Stimulated activated naive CD8-positive, alpha-beta T cell treated with anti-CD3 and anti-CD28 coated beads, Interleukin-15, Interleukin-2, amounts not matched to agents 100 U/mL and 50 U/mL, for 24 hours (primary cell): ENCODE measurements around the gene CCDC181.

ENCODE experiments used
- ATAC-seq: fragments of 150-1000 bp; cut with Tn5 transposase; one replicate; pipeline ENCODE4 v1.10.0; 2021
- DNase-seq: peaks from one replicate; pipeline ENCODE4 v3.0.0; 2021

CCDC181 gene

DNA sequence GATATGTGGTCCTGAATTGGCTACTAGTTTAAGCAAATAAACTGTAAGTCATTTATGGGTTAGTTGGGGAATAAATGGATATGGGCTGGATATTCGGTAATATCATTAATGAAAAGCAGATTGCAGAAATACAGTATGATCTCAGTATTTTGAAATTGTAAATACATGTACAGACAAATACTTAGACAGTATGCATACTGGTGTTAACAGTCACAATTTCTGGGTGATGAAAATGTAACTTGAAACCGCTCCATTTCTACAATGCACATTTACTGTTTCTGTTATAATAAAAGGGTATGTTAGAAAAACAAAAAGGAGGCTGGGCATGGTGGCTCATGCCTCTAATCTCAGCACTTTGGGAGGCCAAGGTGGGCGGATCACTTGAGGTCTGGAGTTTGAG is 31.3 kb downstream of the CCDC181 start:
- no peak for ATAC-seq
- no peak for DNase-seq

DNA sequence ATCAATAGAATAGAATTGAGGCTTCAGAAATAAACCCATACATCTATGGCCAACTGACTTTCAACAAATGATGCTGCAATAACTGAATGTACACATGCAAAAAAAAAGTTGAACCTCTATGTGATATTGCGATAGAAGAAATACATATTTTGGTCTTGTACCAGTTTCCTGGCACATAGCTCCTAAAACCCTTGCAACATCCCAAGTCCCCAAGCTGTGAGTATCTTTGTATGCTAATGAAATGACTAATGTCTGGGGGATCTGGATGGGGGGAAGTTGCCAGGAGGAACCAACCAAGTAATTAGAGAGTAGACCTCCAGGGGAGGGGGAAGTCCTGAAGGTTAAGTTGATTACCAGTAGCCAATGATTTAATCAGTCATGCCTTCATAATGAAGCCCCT is 34.9 kb downstream of the CCDC181 start:
- DNase-seq = no peak
- ATAC-seq = no peak

GRCh38 chr1:169390303-169390702 is 37.0 kb downstream of the CCDC181 start:
- ATAC-seq (peak; percentile 71), DNase-seq (no peak)

DNA sequence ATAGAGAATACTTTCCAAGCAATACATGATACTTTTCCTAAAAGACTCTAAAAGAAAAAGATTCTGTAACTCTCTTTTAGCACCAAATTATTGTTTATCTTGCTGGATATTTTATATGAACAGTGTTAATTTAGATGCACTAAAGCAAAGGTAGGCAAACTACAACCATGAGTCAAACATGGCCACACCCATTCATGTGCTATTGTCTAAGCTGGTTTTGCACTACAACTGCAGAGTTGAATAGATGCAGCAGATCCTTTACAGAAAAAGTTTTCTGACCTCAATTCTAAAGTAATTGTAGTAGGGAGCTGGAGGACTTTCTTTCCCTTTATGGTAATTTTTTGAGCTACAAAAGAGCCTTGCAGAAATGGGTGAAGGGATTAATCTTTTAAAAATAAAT is 39.9 kb downstream of the CCDC181 start:
- DNase-seq (no peak), ATAC-seq (no peak)

DNA sequence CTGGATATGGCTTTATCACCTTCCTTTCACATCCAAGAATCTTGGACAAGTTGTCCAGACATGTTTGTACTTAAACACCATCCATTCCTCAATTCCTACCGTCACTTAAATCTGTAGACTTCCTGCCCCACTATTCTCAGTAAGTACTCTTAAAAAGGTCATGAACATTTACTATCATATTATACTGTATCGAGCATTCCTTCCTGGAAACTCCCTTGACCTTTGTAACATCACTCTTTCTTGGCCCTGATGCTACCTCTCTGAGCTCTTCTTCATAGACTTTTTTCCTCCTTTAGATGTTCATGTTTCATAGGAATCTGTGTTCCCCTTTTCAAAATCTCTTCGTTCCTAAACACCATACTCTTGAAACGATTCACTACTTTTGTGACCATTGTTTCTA is 43.8 kb downstream of the CCDC181 start:
- no peak for ATAC-seq
- no peak for DNase-seq

- no peak for ATAC-seq
- DNase-seq = no peak
Observed at GRCh38 chr1:169381162-169381561, 46.1 kb downstream of the CCDC181 start.

GRCh38 chr1:169371404-169371803 is 55.9 kb downstream of the CCDC181 start:
- ATAC-seq (no peak), DNase-seq (no peak)

DNA sequence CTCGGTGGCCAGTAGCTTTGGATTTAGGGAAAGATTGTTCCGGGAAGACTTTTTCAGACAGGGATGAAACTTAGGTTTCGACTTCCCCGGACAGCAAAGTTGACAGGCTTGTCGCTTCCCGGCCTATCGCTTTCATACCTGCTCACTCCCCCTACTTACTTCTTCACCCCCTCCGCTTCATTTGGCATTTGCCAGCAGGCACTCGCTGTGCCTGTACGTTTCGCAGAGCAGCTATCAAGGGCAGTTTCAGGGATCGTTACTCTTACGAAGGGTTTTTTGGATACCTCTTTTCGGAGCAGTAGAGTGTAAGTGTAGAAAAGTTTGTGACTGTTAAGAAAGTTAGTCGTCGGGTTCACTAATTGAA is 58.9 kb downstream of the CCDC181 start:
- ATAC-seq (no peak), DNase-seq (peak; percentile 30)

- ATAC-seq (peak; percentile 96), DNase-seq (peak; percentile 98)
Observed at GRCh38 chr1:169367686-169368405, 59.4 kb downstream of the CCDC181 start, which contains the start of the genes BLZF1 and NME7. BLZF1 (plus strand) TSS chr1:169368195; CDS start chr1:169369523, 1,328 bp downstream. NME7 (minus strand) TSS chr1:169367797; CDS start chr1:169367710, 87 bp downstream.

DNA sequence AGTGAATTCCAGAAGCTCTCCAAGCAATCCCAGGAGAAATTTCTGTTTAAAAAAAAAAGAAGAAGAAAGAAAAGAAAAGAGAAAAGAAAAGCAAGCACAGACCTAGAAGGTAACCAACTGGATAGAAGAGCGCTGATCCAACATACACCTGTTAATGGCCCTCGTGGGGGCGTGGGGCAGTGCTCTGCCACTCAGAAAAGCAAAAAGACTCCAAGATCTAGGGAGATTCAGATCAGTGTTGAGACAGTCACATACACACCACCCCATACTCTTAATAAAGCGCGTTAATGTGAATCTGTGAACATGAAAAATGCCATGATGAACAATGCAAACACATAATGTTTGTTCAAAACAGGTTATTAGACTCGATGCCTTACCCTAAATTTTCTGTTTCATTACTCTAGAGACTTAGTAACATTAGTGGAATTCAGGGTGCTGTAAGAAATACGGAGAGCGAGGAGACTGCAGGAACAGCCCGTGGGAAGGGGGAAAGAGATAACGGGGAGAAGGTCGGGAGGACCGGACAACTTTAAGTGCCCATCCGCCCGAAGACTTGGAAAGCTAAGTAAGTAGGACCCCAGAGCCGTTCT is 60.1 kb downstream of the CCDC181 start:
- DNase-seq = no peak
- ATAC-seq = no peak

GRCh38 chr1:169364948-169365347 is 62.3 kb downstream of the CCDC181 start:
- ATAC-seq (no peak), DNase-seq (no peak)

GRCh38 chr1:169363046-169363730 is 64.1 kb downstream of the CCDC181 start:
- ATAC-seq (peak; percentile 40), DNase-seq (peak; percentile 38)

DNA sequence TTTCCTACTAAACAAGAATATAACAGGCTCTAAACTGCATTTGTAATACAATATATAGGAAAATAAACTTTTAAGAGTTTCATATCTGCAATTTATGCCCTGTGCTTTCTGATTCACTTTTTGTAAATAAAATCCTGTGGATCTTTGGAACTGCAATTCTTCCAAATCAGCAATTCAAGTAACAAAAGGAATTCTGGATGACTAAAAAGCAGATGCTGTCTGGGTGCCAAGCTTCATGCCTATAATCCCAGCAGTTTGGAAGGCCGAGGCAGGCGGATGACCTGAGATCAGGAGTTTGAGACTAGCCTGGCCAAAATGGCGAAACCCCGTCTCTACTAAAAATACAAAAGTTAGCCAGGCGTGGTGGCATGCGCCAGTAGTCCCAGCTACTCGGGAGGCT is 66.0 kb downstream of the CCDC181 start:
- ATAC-seq = no peak
- DNase-seq = no peak

DNA sequence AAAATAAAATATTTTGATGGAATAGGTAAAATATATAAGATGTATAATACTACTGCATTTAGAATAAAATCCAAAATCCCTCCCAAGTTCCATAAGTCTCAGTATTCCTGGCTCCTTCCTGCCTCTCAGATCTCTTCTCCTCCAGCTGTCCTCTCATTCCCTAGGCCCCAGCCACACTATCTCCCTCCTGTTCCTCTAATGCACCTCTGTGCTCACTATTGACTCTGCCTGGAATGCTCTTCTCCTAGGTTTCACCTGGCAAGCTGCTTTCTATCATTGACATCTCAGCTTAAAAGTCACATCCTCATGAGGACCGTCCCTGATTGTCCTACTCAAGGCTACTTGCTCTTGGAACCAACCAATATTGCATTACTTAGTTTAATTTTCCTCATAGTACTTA is 66.9 kb downstream of the CCDC181 start:
- no peak for DNase-seq
- ATAC-seq = no peak

GRCh38 chr1:169348383-169349036 is 78.8 kb downstream of the CCDC181 start:
- ATAC-seq (no peak), DNase-seq (no peak)

- no peak for ATAC-seq
- DNase-seq = no peak
Observed at GRCh38 chr1:169347688-169348382, 79.4 kb downstream of the CCDC181 start.

DNA sequence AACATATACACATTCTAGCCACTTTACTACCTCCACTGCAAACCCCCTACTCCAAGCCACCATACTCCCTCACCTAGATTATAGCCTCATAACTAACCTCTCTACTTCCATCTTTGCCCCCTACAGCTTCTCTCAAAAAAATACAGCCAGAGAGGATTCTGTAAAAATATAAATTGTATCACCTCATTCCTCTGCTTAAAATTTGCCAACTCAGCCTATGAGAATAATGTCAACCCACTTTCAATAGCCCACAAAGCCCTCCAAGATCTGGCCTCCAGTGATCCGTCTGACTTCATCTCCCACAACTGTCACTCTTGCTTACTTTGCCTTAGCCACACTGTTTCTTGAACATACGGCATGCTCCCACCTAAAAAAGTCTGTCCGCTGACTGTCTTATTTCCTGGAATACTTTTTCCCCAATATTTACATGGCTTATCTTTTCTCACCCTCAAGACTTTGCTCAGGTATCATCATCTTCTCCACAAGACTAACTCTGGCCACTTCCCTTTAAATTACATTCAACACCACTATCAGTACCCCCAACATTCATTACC is 81.2 kb downstream of the CCDC181 start:
- ATAC-seq (no peak), DNase-seq (no peak)

DNA sequence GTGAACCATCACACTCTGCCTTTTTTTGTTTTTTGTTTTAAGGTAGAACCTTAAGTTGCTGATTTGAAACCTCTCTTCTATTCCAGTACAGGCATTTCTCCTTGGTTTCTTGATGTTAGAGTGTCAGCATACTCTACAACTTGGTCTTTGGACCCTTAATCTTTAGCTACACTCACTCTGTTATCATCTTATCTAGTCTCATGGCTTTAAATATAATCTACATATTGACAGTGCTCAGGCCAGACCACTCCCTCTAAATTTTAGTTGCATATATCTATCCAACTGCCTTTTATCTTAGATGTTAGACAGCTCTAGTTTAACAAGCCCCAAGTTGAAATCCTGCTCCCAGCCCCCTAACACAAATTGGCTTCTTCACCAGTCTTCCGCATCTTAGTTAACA is 81.8 kb downstream of the CCDC181 start:
- DNase-seq (no peak), ATAC-seq (no peak)
